HG03159 (cell line): ENCODE data around the gene HAAO.
"Not testable (repeated sequence)": the region's sequence is repeated elsewhere in the genome, so short reads cannot be mapped to it uniquely, and the experiment has no call there.

Experiments
- ATAC-seq: cut with Tn5 transposase; IDR thresholded peaks from one replicate; pipeline ENCODE4 v1.9.1; 2021; ENCODE audit warnings: mild to moderate bottlenecking, moderate library complexity; ENCODE audit not compliant: unreplicated experiment

The HAAO gene

DNA sequence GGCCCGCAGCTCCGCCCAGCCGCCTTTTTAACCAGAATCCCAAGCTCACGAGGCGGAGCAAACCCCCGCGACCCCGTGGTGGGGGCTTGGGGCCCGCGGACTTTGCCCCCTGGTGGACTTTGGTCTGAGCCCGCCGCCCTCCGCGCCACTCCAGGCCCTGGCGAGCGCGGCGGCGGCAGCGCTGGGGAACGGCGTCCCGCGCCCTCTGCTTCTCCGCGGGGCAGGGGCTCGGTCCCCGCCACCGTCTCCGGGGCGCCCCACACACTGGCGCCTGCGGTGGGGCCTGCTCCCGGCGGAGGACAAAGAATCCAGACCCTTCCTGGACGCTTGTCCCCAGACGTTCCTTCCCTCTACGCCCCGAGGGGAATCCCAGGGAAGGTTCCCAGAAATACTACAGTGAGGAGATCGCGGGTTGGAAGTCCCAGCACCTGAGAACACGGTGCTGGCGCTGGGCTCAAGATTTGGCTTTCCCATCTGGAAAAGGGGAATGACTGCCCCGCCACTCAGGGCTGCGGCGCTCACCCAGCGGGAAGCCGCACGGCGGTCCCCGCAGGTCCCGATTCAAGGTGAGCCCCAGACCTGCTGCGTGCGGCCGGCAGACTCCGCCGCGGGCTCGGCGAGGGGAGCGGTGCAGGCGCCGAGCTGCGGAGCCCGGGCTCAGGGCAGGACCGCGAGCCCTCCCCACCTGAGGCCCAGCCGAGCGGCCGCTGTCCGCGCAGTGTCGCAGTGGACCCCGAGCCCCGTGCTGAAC, at the start of gene HAAO:
TSS of gene HAAO (minus strand) at position 1 of the 751 bp plus-strand sequence. CDS start 47 bp downstream, outside the sequence.
- ATAC-seq: peak; percentile 36

DNA sequence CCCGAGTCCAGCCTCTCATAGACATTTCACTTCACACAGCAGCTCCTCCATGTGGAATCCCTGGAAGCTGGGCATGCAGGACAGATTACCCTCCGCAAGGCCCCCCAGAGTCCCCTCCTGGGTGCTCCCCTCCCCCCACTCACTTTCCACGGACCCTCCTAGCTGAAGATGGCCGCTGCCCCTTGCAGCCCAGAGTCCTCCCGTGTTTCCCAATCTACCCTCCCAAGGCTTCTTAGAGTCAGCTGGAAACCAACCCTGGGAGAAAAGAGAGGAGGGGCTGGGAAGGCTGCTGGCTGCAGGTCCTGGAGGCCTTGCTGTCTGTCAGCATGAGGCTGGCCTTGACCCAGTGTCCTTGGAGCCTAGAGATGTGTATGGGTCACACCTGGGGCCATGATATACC, 49.0 kb upstream of the HAAO start:
- no peak for ATAC-seq

DNA sequence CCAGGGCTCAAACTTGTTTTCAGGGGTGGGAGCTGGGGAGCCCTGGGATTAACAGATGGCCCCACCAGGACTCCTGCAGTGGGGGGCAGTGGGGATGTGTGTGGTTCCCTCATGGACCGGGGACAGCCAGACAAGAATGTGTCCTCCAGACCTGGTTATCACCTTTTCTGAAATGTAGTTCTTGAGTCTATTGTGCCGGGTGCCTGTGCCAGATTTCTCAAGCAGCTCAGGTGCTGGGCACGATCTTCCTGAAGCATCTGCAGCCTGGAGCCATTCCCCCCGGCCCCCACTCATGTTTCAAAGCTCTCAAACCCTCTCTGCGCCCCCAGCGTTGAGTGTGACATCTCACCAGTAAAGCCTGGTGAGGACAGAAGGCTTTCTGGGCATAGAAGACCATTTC, 48.4 kb upstream of the HAAO start:
- ATAC-seq: no peak

DNA sequence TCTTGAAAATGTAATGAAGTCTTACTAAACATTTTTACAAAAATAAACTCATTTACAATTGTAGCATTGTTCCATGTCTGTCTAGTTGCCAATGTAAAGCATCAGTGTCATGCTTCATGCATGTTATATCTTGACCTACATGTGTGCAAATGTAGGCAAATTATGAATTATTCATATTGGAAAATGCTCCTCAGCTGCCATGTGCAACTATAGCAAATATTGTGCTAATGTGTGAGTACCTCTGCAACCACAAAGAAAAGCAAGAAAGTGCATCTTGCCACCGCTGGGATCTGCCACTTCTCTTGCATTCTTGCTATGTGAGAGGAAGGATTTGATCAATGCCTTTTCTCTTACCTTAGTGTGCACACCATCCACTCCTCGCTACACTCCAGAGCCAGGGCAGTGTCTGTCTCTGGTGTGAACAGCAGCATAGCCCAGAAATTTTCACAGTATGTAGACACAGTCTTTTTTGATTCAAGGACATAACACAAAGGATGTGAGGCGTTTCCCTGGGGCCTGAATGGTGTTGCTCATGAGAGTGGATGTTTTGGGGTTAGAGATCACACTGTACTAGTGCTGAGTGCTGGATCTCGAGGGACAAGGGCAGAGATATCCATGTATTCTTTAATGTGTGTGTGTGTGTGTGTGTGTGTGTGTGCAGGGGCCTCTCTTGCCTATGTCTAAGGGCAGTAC, 47.6 kb upstream of the HAAO start:
- no peak for ATAC-seq

DNA sequence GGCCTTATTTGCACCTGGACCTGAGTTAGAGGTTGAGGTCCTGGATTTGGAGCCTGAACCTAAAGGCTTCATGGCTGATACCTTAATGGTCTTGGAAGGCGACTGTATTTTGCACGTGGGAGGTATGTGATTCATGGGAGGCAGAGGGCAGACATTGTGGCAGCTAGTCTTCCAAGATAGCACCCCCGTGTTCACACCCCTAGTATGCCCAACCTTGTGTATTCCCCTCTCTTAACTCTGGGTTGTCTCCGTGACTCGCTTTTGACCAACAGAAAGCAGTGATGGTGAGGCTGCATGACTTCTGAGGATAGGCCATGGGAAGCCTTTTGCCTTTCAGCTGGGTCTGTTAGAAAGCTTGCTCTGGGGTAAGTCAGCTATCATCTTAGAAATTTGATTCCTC, 45.8 kb upstream of the HAAO start:
- ATAC-seq: no peak

DNA sequence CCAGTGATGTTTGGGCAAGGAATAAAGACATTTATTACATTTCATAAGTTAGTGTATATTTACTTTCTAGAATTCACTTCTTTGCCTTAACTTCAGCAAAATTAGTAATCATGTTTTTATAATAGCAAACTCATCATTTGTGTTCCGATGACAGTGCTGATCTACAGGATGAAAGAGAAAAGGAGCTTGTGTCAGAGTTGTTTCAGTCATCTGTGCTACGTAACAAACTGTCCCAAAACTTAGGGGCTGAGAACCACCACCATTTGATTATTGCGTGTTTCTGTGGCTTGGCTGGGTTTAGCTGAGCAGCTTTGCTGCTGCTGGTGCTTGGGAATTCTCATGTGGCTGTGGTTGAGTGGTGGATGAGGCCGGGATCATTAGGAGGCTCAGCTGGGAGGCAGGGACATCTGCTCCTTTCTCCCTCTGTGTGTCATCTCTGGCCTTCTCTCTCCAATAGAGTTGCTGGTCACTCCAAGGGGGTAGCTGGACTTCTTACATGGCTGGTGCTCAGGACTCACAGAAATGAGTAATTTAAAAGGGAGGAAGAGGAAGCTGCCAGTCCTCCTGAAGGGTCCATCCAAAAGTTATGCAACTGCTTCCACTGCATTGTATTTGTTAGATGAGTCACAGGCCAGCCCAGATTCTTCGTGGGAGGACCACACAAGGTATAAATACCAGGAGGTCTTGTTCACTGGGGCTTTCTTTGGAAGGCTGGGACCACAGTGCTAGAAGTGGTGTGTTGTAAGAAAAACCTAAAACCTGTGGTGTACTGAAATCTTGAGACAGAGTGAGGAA, 43.4 kb upstream of the HAAO start:
- no peak for ATAC-seq

DNA sequence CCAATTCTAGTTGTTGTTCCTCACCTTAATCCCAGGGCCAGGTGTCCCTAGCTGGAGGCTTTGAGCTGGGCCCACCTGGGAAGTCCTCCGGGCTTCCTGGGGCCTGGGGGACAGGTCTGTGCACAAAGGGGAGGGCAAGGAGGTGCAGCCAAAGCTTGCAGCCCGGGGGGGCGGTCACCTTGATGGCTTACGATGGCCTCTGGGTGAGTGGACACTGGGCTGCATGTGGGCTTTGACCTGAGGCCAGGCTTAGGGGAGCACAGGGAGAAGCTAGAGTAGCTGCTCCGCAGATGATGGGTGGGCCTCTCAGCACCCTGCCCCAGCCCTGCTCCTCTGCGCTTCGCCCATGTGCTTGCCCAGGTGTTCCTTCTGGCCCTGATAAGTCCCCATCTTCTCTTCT, 41.8 kb upstream of the HAAO start:
- no peak for ATAC-seq

DNA sequence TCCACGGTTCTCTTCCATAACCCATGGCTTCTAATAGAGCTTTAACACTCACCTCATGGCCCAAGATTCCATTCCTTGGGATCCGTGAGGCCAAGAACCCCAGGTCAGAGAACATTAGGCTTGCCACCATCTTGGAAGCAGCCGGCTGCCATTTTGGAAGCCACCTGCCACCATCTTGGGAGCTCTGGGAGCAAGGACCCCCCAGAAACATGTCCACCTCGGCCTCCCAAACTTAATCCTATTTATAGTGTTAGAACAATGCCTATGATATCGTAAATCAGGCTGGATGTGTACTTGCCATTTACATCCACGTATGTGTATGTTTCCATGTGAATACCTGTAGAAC, 39.9 kb upstream of the HAAO start:
- ATAC-seq: no peak

DNA sequence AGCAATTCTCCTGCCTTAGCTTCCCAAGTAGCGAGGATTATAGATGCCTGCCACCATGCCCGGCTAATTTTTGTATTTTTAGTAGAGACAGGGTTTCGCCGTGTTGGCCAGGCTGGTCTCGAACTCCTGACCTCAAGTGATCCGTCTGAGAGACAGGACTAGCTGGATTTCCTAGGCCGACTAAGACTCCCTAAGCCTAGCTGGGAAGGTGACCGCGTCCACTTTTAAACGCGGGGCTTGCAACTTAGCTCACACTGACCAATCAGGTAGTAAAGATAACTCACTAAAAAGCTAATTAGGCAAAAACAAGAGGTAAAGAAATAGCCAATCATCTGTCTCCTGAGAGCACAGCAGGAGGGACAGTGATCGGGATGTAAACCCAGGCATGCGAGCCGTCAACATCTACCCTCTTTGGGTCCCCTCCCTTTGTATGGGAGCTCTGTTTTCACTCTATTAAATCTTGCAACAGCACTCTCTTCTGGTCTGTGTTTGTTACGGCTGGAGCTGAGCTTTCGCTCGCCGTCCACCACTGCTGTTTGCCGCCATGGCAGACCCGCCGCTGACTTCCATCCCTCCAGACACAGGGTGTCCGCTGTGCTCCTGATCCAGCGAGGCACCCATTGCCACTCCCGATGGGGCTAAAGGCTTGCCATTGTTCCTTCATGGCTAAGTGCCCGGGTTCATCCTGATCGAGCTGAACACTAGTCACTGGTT, 39.3 kb upstream of the HAAO start:
- ATAC-seq: not testable (repeated sequence)

DNA sequence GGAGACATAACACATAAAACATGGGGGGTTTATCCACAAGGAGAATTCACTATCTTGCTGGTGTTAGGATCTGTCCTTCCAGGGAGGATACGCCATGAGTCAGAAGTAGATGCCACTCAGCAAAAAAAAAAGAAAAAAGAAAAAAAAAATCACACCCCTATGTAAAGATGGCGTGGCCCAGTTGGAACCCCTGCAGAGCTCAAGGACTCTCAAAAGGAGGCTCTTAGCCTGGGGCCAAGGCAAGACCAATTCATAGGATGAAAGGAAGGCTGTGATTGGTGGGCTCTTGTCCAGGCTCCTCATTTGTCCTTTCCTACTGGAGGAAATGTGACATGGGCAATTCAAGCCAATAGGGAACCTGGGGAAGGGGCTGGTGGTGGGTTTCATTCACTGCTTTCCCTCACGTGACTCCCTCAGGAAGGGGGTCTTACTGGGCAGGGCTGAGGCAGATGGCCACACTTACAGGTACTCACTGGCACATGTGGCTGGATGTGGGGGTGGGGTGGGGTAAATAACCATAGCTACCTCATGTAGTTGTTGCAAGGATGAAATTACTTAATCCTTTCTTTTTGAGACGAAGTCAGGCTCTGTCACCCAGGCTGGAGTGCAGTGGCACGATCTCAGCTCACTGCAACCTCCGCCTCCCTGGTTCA, 38.7 kb upstream of the HAAO start:
- ATAC-seq: no peak

DNA sequence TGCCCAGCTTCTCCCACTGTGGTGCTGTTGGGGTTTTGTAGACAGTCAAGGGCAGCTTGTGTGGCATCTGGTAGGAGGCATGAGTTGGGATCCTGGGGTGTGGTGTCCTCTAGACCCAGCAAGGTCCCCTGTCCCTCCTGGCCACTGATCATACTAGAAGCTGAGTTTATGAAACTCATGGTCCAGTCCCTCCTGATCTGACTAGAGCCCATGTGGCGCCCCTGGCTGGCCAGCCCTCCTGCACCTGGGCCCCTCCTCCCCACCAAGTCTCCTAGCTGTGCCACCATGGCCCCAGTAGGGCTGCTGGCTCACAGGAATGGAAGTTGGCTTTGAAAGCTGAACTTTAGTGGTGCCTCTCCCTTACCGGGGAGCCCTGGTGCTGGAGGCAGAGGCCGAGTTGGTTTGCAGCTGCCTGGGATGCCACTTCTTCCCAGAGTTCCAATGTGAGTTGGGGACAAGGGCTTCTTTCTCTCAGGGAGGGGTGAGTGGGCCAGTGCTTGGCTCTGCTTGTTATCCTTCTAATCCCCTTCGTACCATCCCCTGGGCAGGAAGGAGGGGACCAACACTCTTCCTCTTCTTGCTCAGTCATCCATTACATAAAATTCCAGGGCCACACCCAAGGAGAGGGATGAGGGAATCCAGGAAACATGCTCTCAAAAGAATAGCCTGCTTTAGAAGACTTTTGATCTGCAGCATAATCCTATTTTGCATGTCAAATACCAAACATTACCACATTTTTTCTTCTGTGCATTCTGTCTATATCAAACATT, 37.5 kb upstream of the HAAO start:
- no peak for ATAC-seq

DNA sequence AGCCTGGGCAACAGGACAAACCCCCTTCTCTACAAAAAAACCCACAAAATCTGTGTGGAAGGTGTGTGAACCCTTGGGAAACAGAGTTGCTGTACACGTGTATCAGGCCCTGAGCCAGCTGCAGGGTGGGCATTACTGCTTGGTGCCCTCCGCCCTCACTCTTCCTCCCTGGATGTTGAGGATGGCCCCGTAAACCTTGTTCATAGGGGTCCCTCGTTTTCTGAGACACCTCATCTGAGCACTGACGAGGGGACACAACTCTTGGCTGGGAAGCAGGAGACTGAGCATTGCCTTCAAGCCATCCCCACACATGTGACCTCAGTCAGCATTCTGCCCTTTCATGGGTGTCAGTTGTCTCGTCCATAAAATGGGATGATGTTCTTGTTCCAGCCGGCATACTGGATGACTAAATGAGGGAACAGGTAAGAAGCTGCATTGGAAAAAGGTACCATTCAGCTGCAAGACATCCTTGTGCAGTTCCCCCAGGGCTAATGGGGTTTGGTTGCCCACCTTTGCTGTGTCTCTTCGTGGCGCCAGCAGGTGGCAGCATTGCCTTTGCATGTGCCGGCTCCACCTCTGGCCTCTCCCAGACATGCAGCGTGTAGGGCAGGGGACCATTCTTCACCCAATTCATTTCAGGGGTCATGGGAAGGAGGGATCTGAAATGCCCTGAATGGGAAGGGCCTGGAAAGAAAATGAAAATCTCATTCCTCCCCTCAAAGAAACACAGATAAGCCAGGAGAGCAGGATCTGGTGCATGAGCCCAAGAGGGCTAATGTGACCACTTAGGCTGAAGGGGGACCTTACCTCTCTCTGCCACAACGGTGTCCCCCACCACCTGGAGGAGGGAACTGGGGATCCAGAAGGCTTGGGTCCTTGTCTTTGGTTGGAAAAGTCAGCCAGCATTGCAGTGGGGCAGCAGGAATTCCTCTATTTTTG, 36.4 kb upstream of the HAAO start:
- ATAC-seq: peak; percentile 88

DNA sequence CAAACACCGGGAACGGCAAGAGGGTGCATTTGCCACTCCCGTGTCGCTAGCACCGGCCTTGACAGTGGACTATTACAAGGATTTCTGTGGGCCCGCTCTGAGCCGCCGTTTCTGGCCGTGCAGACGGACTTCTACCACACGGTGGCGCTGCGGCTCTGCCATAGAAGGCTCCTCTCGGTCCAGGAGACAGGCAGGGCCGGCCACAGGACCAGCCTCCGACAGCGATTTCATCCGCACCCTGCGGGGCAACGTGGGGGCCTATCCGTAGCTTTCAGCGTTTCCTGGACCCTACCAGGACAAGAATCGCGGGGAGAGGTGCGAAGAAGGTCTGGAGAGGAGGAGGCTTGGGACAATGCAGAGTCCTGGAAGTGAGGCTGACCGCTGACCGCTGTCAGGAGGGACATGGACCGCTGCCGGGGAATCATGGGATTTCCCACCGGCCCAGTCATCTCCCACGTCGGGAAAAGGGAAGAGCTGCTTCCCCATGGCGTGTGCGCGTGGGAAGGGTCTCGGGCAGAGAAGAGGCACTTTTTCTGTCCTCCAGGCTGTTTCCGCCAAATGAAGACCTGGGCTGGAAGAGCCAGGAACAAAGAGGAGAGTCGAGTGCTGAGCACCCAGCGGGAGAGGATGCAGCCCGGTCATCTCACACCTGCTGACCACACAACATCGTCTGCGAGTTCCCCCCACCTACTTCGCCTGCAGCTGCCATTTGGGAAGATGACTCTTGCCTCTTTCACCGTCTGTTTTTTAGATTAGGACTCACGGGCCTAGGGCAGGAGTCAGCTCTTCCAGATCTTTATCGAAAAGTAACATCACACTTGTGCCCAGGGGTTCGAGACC, 35.5 kb upstream of the HAAO start:
- peak; percentile 63 for ATAC-seq

DNA sequence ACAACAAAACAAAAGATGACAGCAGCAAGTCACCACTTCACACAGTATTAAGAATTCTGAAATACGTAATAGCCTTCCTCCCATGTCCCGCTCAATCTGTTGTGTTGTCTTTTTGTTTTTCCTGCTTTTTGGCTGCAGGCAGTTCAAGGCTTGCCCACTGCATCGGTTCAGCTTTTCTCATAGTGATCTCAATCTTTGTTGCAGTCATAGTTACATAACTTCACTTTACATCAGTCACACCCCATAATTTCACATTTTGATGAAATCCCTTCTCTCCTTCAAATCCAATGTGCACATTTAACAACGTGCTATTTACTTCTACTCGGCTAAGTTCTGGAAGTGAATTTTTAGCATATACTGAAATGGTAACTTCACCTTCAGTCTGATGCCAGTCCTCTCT, 33.8 kb upstream of the HAAO start:
- ATAC-seq: no peak

DNA sequence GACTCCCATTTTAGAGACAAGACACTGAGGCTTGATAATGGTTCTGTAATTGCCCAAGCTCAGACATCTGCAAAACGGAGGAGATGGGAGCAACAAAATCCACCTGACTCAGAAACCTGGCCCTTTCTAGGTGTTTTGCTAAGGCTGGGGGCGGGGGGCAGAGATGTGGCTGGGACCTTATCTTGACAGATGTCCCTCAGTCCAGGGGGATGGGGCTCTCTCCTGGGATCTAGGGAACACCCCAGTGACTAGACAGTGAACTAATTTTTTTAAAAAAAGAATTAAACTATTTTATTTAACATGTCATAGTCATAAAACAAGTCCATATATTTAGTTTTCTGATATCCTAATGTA, 32.0 kb upstream of the HAAO start:
- no peak for ATAC-seq

DNA sequence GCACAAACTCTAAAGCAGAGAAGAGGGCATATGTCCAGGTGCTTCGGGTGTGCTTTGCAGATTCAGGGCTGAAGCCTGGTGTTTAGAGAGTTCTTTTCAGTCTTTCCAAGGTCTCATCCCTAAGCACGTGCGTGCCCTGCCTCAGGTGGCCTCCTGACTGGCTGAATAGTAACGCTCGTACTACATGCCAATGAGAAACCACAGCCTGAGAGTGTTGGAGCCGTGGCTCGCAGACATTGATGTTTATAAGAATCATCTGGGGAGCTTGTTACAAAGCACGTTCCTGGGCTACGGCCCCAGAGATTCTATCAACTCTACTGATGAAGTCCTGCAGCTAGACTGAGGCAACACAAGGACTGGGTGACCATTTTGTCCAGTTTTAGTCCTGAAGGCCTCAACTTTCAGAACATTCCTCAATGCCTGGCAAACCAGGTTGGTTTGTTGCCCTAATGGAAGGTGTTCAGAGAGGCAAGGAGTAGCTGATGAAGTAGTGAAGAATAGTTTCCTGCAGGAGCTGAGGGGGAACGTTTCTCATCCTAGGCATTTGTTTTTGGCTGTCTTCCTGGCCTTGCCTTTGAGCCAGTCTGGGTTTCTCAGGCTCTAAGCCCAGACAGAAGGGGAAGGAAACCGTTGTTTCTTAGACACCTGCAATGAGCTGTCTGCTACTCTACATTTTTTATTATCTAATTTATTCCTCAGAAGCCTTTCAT, 31.5 kb upstream of the HAAO start:
- ATAC-seq: no peak

DNA sequence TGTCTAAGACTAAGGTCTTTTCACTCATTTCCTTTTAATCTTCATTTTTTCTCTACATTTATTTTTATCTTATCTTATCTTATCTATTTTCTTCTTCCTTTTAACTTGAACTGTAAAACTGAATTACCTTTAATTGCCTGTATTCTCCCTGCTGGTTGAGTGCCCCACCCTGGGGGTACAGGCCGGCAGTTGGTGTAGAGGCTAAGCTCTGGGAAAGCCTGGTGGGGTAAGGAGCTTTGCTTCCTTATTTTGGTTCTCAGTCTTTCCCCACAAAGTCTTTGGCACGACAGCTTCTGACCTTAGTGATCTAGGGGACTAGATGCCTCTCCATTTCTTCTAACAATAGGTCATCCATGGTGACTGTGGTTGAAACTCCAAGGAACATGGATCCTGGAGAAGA, 26.8 kb upstream of the HAAO start:
- ATAC-seq: no peak
